K562 (cell line): ENCODE measurements around the gene OR2B6. TPM values are rescaled to one million over a fixed set of nuclear protein-coding genes. Genes with fewer than 3 reads are reported as not detected.

ENCODE experiments used
- ATAC-seq: fragments of 200-7000 bp; cut with Tn5 transposase; 3 replicates; pipeline ENCODE4 v1.9.1; 2020; ENCODE audit warnings: moderate library complexity
- BruUV-seq: library from RNA; stranded (reverse); fragments of 400-500 nt; replicated peaks from 2 replicates; lab custom pipeline; 2021; lab: Mats Ljungman, UMichigan
- CTCF ChIA-PET: fragments of 300-600 bp; formaldehyde crosslinking; extraction: SDS; loops from one replicate; lab custom pipeline; 2021; ENCODE audit warnings: low intra/inter-chr PET ratio; lab: Yijun Ruan, JAX
- POLR2A ChIA-PET: fragments of 300-600, 350-650 bp; sonication (Branson Sonifier 250); formaldehyde crosslinking; extraction: SDS; loops from one replicate; lab custom pipeline; 2021; ENCODE audit warnings: antibody characterized with exemption, inconsistent platforms; lab: Yijun Ruan, JAX
- DNase-seq, 4 experiments: peaks; one replicate each; pipeline versions ENCODE4 v3.0.0 to v3.0.0-alpha.2; 2011 to 2018; ENCODE audit warnings: low spot score in 3 of 4, mixed read lengths in 3 of 4; ENCODE audit errors: extremely low read depth in 1 of 4
- FAIRE-seq: peaks from 2 replicates; lab custom pipeline; 2011; peaks lifted over from hg19 to GRCh38; lab: Jason Lieb, UNC
- H2AFZ ChIP-seq: 2 replicates; pipeline ENCODE4 v1.6.0; 2011; ENCODE audit warnings: low read depth, low read length, control low read depth, inconsistent platforms
- H3K27ac ChIP-seq: fragments of 200-600 bp; 3 replicates; pipeline ENCODE4 v1.8.0; 2011; ENCODE audit warnings: low read depth, mild to moderate bottlenecking, control low read depth, inconsistent platforms, low read length, moderate library complexity, mixed read lengths; ENCODE audit errors: extremely low read depth
- H3K27me3 ChIP-seq, 2 experiments: fragments of 300-600 bp in 1 of 2; 2 replicates in 1 of 2; 3 replicates in 1 of 2; pipeline versions ENCODE4 v1.6.0 to v1.8.0; 2011; ENCODE audit warnings: inconsistent platforms in 2 of 2, low read length in 2 of 2, mild to moderate bottlenecking in 1 of 2, mixed read lengths in 1 of 2, moderate library complexity in 1 of 2; ENCODE audit not compliant: control insufficient read depth in 2 of 2, insufficient read depth in 2 of 2
- H3K36me3 ChIP-seq: fragments of 300-600 bp; 3 replicates; pipeline ENCODE4 v1.8.0; 2011; ENCODE audit warnings: mild to moderate bottlenecking, low read length, inconsistent platforms; ENCODE audit not compliant: control insufficient read depth, insufficient read depth
- H3K4me1 ChIP-seq, 2 experiments: fragments of 200-600 bp in 1 of 2; replicated peaks in 1 of 2; 2 replicates in 1 of 2; 3 replicates in 1 of 2; pipeline versions ENCODE4 v1.5.1 to v1.8.0; 2011; ENCODE audit warnings: inconsistent platforms in 2 of 2, low read length in 2 of 2, mild to moderate bottlenecking in 1 of 2, mixed read lengths in 1 of 2, moderate library complexity in 1 of 2; ENCODE audit not compliant: control insufficient read depth in 2 of 2, insufficient read depth in 2 of 2
- H3K4me2 ChIP-seq: 2 replicates; pipeline ENCODE4 v1.6.1; 2011; ENCODE audit warnings: low read length, control low read depth, inconsistent platforms, mixed read lengths; ENCODE audit not compliant: insufficient read depth
- H3K4me3 ChIP-seq: fragments of 200-600 bp; sonication (generic), shearing (Covaris generic); 2 replicates; pipeline ENCODE4 v1.5.1; 2016; ENCODE audit warnings: control low read depth, inconsistent platforms
- H3K79me2 ChIP-seq: fragments of 200-600 bp; 3 replicates; pipeline ENCODE4 v1.8.0; 2011; ENCODE audit warnings: low read length, inconsistent platforms; ENCODE audit not compliant: control insufficient read depth, insufficient read depth
- H3K9ac ChIP-seq, 2 experiments: 2 replicates each; pipeline versions ENCODE4 v1.6.0 to v1.6.1; 2011; ENCODE audit warnings: low read depth in 2 of 2, low read length in 2 of 2, control low read depth in 1 of 2, inconsistent platforms in 1 of 2, mild to moderate bottlenecking in 1 of 2, mixed read lengths in 1 of 2; ENCODE audit not compliant: insufficient read depth in 1 of 2
- H3K9me1 ChIP-seq: one replicate; pipeline ENCODE4 v1.6.0; 2011; ENCODE audit warnings: inconsistent platforms, mild to moderate bottlenecking, low read length, moderate library complexity; ENCODE audit not compliant: control insufficient read depth, insufficient read depth
- H3K9me3 ChIP-seq: replicated peaks from 2 replicates; pipeline ENCODE4 v1.5.1; 2011; ENCODE audit warnings: low read depth, low read length, inconsistent platforms; ENCODE audit not compliant: control insufficient read depth, insufficient read depth
- H4K20me1 ChIP-seq: replicated peaks from 2 replicates; pipeline ENCODE4 v1.6.1; 2011; ENCODE audit warnings: low read length, inconsistent platforms, mixed read lengths; ENCODE audit not compliant: control insufficient read depth, insufficient read depth
- CAMTA2 ChIP-seq: fragments of 250-450 bp; sonication (Bioruptor Pico); conservative IDR thresholded peaks from 2 replicates; pipeline ENCODE4 v1.5.1; 2022
- CSDE1 ChIP-seq, 2 experiments: fragments of 450-650 bp; IDR thresholded peaks; 2 replicates each; pipeline ENCODE4 v1.6.1; 2016; ENCODE audit warnings: mild to moderate bottlenecking in 1 of 2
- HOMEZ ChIP-seq: fragments of 250-450 bp; sonication (Bioruptor Pico); IDR thresholded peaks from 2 replicates; pipeline ENCODE4 v1.4.0; 2020; ENCODE audit warnings: mild to moderate bottlenecking, moderate library complexity
- MYC ChIP-seq, 2 experiments: fragments of 250-450 bp in 1 of 2; sonication (Bioruptor Pico) in 1 of 2; IDR thresholded peaks; 2 replicates each; pipeline versions ENCODE4 v1.5.1 to v1.6.1; 2012 to 2021; ENCODE audit warnings: low read depth in 2 of 2, borderline replicate concordance in 1 of 2, improper control_type of control experiment in 1 of 2, low read length in 1 of 2, mild to moderate bottlenecking in 1 of 2, moderate library complexity in 1 of 2
- NCOA4 ChIP-seq: fragments of 450-650 bp; IDR thresholded peaks from 2 replicates; pipeline ENCODE4 v1.6.1; 2018; ENCODE audit warnings: mild to moderate bottlenecking; ENCODE audit not compliant: partially characterized antibody
- ZFPM2 ChIP-seq: fragments of 250-450 bp; sonication (Bioruptor Pico); IDR thresholded peaks from 2 replicates; pipeline ENCODE4 v1.5.1; 2022; ENCODE audit warnings: mild to moderate bottlenecking
- ZNF232 ChIP-seq: sonication (generic); formaldehyde crosslinking; IDR thresholded peaks from 2 replicates; pipeline ENCODE4 v1.8.0; 2022; ENCODE audit warnings: mild to moderate bottlenecking, missing genetic modification reagents
- WGBS: fragments of 100-300 bp; shearing (Covaris generic); methylation state at CpG from one replicate; pipeline ENCODE4 v1.1.6; 2016; ENCODE audit warnings: low coverage, mixed read lengths; ENCODE audit not compliant: insufficient coverage; ENCODE audit errors: missing lambda C conversion rate; 5-methylcytosine and 5-hydroxymethylcytosine counted together
- in situ Hi-C: fragments of 300-500 bp; cut with MboI; formaldehyde crosslinking; loops from 4 replicates; pipeline ENCODE4 v1.15.0; 2018; ENCODE audit warnings: inconsistent platforms, mixed read lengths
- intact Hi-C: fragments of 100-400 bp; cut with micrococcal nuclease; formaldehyde crosslinking; loops from 2 replicates; pipeline ENCODE4 v1.14.2; 2022
- polyA plus RNA-seq, 8 experiments: library from polyadenylated mRNA; depleted of rRNA in 4 of 8; stranded (reverse) in 5 of 8; unstranded in 3 of 8; fragments of >200 nt; fragmentation: Nextera tagmentation in 2 of 8; fragmentation: Illumina TruSeq in 1 of 8; extraction: Ambion mirVana in 2 of 8; extraction: Trizol in 1 of 8; gene quantifications; 2 replicates each; pipeline versions ENCODE4 v1.2.1 to v1.2.3, GENCODE V29; 2011 to 2014; ENCODE audit warnings: inconsistent platforms in 1 of 8, missing spikeins in 1 of 8
- total RNA-seq, 7 experiments: library from RNA; depleted of rRNA in 6 of 7; stranded (reverse); fragments of >200 nt in 6 of 7; fragmentation: Illumina TruSeq in 2 of 7; extraction: Trizol in 2 of 7; gene quantifications; 2 replicates each; pipeline versions ENCODE4 v1.2.1 to v1.2.3, GENCODE V29; 2011 to 2021; ENCODE audit warnings: low replicate concordance in 1 of 7

Gene OR2B6
- total and polyA plus RNA-seq, 9 of the 15 experiments (the other 6 are each of a cell fraction or from before 2014, with no cell fraction given) = 1.9 to 18.7 (median 4.4) TPM

- intact Hi-C loops (no loop called here), in situ Hi-C loops (no loop called here)
- Histone ChIP-seq H3K4me1 (peaks cover 3 to 14% of the 10 kb centered on the region in 2 experiments), H3K9me1 (no peaks in the 10 kb centered on the region), H3K79me2 (no peaks in the 10 kb centered on the region), H3K36me3 (no peaks in the 10 kb centered on the region), H4K20me1 (no peaks in the 10 kb centered on the region), H3K4me2 (no peak overlapping the region), H3K27me3 (no peaks in the 10 kb centered on the region), H3K9me3 (no peaks in the 10 kb centered on the region)
- ChIA-PET CTCF (no interaction called here), POLR2A (no interaction called here)
- no peak for DNase-seq
- BruUV-seq = no TSS peak
- no peak for TF ChIP-seq CAMTA2 (CRISPR knock-in tag)
- TF ChIP-seq HOMEZ (CRISPR knock-in tag) = no peak
- no peak for TF ChIP-seq MYC (IDR thresholded peaks at IDR 0.05; ENCODE audit: low read depth, low read length)
- no peak for TF ChIP-seq MYC (CRISPR knock-in tag; IDR thresholded peaks at IDR 0.05; ENCODE audit: borderline replicate concordance, low read depth)
- no peak for TF ChIP-seq NCOA4
- TF ChIP-seq ZNF232 = no peak
- no peak for TF ChIP-seq CSDE1 (IDR thresholded peaks at IDR 0.05)
- no peak for TF ChIP-seq ZFPM2 (CRISPR knock-in tag)
- TF ChIP-seq, all 486 proteins: peak for 0
- no peak overlapping the region for H2AFZ ChIP-seq
- no peak overlapping the region for H3K27ac ChIP-seq
- whole genome bisulfite sequencing = 41% methylated on average over 3 of the region's 3 CpGs
- ATAC-seq = no peak
- no peak overlapping the region for H3K9ac ChIP-seq
- H3K4me3 ChIP-seq = no peak overlapping the region
- no peak for FAIRE-seq
These were observed 48.9 kb downstream of the OR2B6 start for GRCh38 chr6:28005975-28006374.

Other genes with a start within 250 kb of the OR2B6 start
- gene OR2B2, start 44.8 kb upstream of the OR2B6 start, total RNA-seq (2014; rRNA removed) = not detected in 2 replicates
- gene OR2B2, start 44.8 kb upstream of the OR2B6 start, total RNA-seq (2014; rRNA removed; fragmentation: Illumina TruSeq; extraction: Trizol) = not detected in 2 replicates
- not detected in 2 replicates for gene OR2B2, start 44.8 kb upstream of the OR2B6 start, total RNA-seq (2015; rRNA removed; fragmentation: Illumina TruSeq; extraction: Trizol)
- not detected in 2 replicates for gene OR2B2, start 44.8 kb upstream of the OR2B6 start, total RNA-seq (2021)
- not detected in 2 replicates for gene OR2B2, start 44.8 kb upstream of the OR2B6 start, polyA plus RNA-seq (2011; rRNA removed)
- not detected in 2 replicates for gene OR2B2, start 44.8 kb upstream of the OR2B6 start, polyA plus RNA-seq (2014; fragmentation: Illumina TruSeq; extraction: Trizol)
- under 1 TPM in 1 of 2 experiments, not detected in 1; 0.24 TPM for gene OR2B2, start 44.8 kb upstream of the OR2B6 start, polyA plus RNA-seq (2014; fragmentation: Nextera tagmentation; extraction: Ambion mirVana)
- not detected in 2 replicates for gene OR2B2, start 44.8 kb upstream of the OR2B6 start, polyA plus RNA-seq (2014; rRNA removed)
- gene ZNF165, start 123.3 kb downstream of the OR2B6 start, total RNA-seq (2014; rRNA removed) = 1.2 and 1.5 TPM in 2 replicates
- gene ZNF165, start 123.3 kb downstream of the OR2B6 start, total RNA-seq (2014; rRNA removed; fragmentation: Illumina TruSeq; extraction: Trizol) = 1.7 and 2.1 TPM in 2 replicates
- gene ZNF165, start 123.3 kb downstream of the OR2B6 start, total RNA-seq (2015; rRNA removed; fragmentation: Illumina TruSeq; extraction: Trizol) = 2.1 and 2.3 TPM in 2 replicates
- 1.1 and 1.2 TPM in 2 replicates for gene ZNF165, start 123.3 kb downstream of the OR2B6 start, total RNA-seq (2021)
- gene ZNF165, start 123.3 kb downstream of the OR2B6 start, polyA plus RNA-seq (2011; rRNA removed) = 1.0 and 1.2 TPM in 2 replicates
- 1.0 and 1.3 TPM in 2 replicates for gene ZNF165, start 123.3 kb downstream of the OR2B6 start, polyA plus RNA-seq (2014; fragmentation: Illumina TruSeq; extraction: Trizol)
- 1 to 10 TPM; 2.5 to 3.6 TPM for gene ZNF165, start 123.3 kb downstream of the OR2B6 start, polyA plus RNA-seq (2014; fragmentation: Nextera tagmentation; extraction: Ambion mirVana)
- 0.82 and 1.2 TPM in 2 replicates for gene ZNF165, start 123.3 kb downstream of the OR2B6 start, polyA plus RNA-seq (2014; rRNA removed)
- not detected in 2 replicates for gene ZSCAN16, start 167.4 kb downstream of the OR2B6 start, total RNA-seq (2014; rRNA removed)
- gene ZSCAN16, start 167.4 kb downstream of the OR2B6 start, total RNA-seq (2014; rRNA removed; fragmentation: Illumina TruSeq; extraction: Trizol) = not detected in 2 replicates
- gene ZSCAN16, start 167.4 kb downstream of the OR2B6 start, total RNA-seq (2015; rRNA removed; fragmentation: Illumina TruSeq; extraction: Trizol) = not detected in 2 replicates
- gene ZSCAN16, start 167.4 kb downstream of the OR2B6 start, total RNA-seq (2021) = not detected in 2 replicates
- 0.20 TPM in 1 of 2 replicates, not detected in the other for gene ZSCAN16, start 167.4 kb downstream of the OR2B6 start, polyA plus RNA-seq (2011; rRNA removed)
- gene ZSCAN16, start 167.4 kb downstream of the OR2B6 start, polyA plus RNA-seq (2014; fragmentation: Illumina TruSeq; extraction: Trizol) = not detected in 2 replicates
- under 1 TPM in 1 of 2 experiments, not detected in 1; 0.08 TPM for gene ZSCAN16, start 167.4 kb downstream of the OR2B6 start, polyA plus RNA-seq (2014; fragmentation: Nextera tagmentation; extraction: Ambion mirVana)
- gene ZSCAN16, start 167.4 kb downstream of the OR2B6 start, polyA plus RNA-seq (2014; rRNA removed) = not detected in 2 replicates
- 12.4 and 15.4 TPM in 2 replicates for gene ZKSCAN8, start 184.6 kb downstream of the OR2B6 start, total RNA-seq (2014; rRNA removed)
- gene ZKSCAN8, start 184.6 kb downstream of the OR2B6 start, total RNA-seq (2014; rRNA removed; fragmentation: Illumina TruSeq; extraction: Trizol) = 21.7 and 25.3 TPM in 2 replicates
- gene ZKSCAN8, start 184.6 kb downstream of the OR2B6 start, total RNA-seq (2015; rRNA removed; fragmentation: Illumina TruSeq; extraction: Trizol) = 21.4 and 21.7 TPM in 2 replicates
- 26.7 and 29.9 TPM in 2 replicates for gene ZKSCAN8, start 184.6 kb downstream of the OR2B6 start, total RNA-seq (2021)
- 22.1 and 40.4 TPM in 2 replicates for gene ZKSCAN8, start 184.6 kb downstream of the OR2B6 start, polyA plus RNA-seq (2011; rRNA removed)
- 35.5 and 37.7 TPM in 2 replicates for gene ZKSCAN8, start 184.6 kb downstream of the OR2B6 start, polyA plus RNA-seq (2014; fragmentation: Illumina TruSeq; extraction: Trizol)
- gene ZKSCAN8, start 184.6 kb downstream of the OR2B6 start, polyA plus RNA-seq (2014; fragmentation: Nextera tagmentation; extraction: Ambion mirVana) = 1 to 10 TPM; 3.3 to 7.1 TPM
- 21.8 and 24.4 TPM in 2 replicates for gene ZKSCAN8, start 184.6 kb downstream of the OR2B6 start, polyA plus RNA-seq (2014; rRNA removed)